COLO829 (cell line): ENCODE measurements around the gene PCDHGB3.
"Not testable (repeated sequence)": the region's sequence is repeated elsewhere in the genome, so short reads cannot be mapped to it uniquely, and the experiment has no call there.

Experiments
- DNase-seq: peaks from one replicate; pipeline ENCODE4 v3.0.0; 2012; ENCODE audit warnings: low spot score

The PCDHGB3 gene

DNA sequence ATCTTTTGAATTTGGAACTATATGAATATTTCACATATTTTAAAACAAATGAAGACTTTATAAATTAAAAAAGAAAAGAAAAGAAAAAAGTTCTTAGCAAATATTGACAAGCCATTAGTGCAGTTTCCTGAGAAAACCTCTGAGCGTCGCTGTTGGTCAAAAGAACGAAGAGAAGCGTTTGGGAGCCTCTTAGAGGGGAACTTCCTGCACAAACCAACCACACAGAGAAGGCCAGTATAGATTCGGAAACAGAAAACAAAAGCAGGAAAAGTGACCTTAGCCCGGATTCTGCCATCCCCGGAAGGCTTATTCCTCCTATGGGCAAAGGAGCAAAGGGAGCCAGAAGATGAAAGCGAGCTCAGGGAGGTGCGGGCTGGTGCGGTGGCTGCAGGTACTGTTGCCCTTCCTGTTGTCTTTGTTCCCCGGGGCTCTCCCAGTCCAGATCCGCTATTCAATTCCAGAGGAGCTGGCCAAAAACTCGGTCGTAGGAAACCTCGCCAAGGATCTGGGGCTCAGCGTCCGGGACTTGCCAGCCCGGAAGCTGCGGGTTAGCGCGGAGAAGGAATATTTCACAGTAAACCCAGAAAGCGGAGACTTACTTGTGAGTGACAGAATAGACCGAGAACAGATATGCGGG, 10.1 kb upstream of the PCDHGB3 start, which contains the start of gene PCDHGB2:
TSS of gene PCDHGB2 (plus strand) at position 205 of the 637 bp plus-strand sequence. CDS start at position 347, 142 bp downstream.
- DNase-seq = no peak

GRCh38 chr5:141360685-141361084, 9.4 kb upstream of the PCDHGB3 start:
- no peak for DNase-seq

GRCh38 chr5:141362719-141363118, 7.3 kb upstream of the PCDHGB3 start:
- no peak for DNase-seq

- no peak for DNase-seq
These were observed 5.9 kb upstream of the PCDHGB3 start, which contains the start of gene PCDHGA5 for GRCh38 chr5:141363952-141364660. PCDHGA5 (plus strand) TSS chr5:141364162; CDS start chr5:141364331, 169 bp downstream.

DNA sequence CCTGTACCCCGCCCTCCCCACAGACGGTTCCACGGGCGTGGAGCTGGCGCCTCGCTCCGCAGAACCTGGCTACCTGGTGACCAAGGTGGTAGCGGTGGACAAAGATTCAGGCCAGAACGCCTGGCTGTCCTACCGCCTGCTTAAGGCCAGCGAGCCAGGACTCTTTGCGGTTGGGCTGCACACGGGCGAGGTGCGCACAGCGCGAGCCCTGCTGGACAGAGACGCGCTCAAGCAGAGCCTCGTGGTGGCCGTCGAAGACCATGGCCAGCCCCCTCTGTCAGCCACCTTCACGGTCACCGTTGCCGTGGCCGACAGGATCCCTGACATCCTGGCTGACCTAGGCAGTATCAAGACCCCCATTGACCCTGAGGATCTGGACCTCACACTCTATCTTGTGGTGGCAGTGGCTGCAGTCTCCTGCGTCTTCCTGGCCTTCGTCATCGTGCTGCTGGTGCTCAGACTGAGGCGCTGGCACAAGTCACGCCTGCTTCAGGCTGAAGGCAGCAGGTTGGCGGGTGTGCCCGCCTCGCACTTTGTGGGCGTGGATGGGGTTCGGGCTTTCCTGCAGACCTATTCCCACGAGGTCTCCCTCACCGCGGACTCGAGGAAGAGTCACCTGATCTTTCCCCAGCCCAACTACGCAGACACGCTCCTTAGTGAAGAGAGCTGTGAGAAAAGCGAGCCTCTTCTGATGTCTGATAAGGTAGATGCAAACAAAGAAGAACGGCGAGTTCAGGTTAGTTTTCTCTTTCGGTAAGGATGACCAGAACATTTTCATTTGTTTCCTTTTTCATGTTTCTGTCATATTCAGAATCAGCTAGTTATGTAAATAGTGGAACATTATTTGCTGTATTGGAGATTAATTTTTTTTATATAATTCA, 3.8 kb upstream of the PCDHGB3 start:
- DNase-seq = no peak

DNA sequence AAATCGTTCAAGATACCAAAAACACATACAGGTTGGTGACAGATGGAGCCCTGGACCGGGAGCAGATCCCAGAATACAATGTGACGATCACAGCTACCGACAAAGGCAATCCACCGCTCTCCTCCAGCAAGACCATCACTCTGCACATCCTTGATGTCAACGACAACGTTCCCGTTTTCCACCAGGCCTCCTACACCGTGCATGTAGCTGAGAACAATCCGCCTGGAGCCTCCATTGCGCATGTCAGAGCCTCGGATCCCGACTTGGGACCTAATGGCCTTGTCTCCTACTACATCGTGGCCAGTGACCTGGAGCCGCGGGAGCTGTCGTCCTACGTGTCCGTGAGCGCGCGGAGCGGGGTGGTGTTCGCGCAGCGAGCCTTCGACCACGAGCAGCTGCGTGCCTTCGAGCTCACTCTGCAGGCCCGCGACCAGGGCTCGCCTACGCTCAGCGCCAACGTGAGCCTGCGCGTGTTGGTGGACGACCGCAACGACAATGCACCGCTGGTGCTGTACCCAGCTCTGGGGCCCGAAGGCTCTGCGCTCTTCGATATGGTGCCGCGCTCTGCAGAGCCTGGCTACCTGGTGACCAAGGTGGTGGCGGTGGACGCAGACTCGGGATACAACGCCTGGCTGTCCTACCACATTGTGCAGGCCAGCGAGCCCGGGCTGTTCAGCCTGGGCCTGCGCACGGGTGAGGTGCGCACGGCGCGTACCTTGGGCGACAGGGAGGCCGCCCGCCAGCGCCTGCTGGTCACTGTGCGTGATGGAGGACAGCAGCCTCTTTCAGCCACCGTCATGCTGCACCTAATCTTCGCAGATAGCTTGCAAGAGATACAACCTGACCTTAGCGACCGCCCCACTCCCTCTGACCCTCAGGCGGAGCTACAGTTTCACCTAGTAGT, 1.8 kb downstream of the PCDHGB3 start:
- DNase-seq = no peak

DNA sequence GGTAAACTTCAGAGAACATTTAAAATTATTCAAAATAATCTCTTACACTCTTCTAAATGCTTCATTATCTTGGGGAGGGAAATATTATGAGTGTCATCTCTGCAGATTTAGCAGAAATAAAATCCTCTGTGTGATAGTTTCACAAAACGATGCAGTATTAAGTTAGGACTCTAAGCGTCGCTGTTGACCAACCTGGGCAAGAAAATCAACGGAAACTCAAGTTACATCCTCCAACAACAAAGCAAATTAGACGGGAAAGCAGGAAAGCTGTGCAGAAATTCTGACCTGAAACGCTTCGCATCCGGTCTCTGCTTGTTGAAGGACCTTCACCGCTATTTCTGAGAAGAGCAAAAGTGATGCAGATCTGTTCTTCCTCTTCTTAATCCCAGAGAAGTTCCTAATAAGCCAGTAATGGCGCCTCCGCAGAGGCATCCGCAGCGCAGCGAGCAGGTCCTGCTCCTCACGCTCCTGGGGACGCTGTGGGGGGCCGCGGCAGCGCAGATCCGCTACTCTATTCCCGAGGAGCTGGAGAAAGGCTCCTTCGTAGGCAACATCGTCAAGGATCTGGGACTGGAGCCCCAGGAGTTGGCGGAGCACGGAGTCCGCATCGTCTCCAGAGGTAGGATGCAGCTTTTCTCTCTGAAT, 3.8 kb downstream of the PCDHGB3 start, which contains the start of gene PCDHGA6:
TSS of gene PCDHGA6 (plus strand) at position 219 of the 645 bp plus-strand sequence. CDS start at position 412, 193 bp downstream.
- DNase-seq = peak; percentile 3

- DNase-seq = no peak
These were observed 4.6 kb downstream of the PCDHGB3 start for GRCh38 chr5:141374627-141375026.

DNA sequence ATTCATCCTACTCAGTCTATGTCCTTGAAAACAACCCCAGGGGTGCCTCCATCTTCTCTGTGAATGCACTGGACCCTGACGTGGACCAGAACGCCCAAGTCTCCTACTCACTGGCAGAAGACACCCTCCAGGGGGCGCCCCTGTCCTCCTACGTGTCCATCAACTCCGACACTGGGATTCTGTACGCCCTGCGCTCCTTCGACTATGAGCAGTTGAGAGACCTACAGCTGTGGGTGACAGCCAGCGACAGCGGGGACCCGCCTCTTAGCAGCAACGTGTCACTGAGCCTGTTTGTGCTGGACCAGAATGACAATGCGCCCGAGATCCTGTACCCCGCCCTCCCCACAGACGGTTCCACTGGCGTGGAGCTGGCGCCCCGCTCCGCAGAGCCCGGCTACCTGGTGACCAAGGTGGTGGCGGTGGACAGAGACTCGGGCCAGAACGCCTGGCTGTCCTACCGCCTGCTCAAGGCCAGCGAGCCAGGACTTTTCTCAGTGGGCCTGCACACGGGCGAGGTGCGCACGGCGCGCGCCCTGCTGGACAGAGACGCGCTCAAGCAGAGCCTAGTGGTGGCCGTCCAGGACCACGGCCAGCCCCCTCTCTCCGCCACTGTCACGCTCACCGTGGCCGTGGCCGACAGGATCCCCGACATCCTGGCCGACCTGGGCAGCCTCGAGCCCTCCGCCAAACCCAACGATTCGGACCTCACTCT, 5.6 kb downstream of the PCDHGB3 start:
- not testable (repeated sequence) for DNase-seq

GRCh38 chr5:141382469-141383294, 12.6 kb downstream of the PCDHGB3 start, which contains the start of gene PCDHGA7:
PCDHGA7 (plus strand) TSS chr5:141382742; CDS start chr5:141382900, 158 bp downstream.
- DNase-seq = no peak

- DNase-seq = no peak
These were observed 13.3 kb downstream of the PCDHGB3 start for GRCh38 chr5:141383345-141383744.

- no peak for DNase-seq
These were observed 14.6 kb downstream of the PCDHGB3 start for GRCh38 chr5:141384471-141385267.

- not testable (repeated sequence) for DNase-seq
These were observed 17.7 kb downstream of the PCDHGB3 start, which contains the start of gene PCDHGB4 for GRCh38 chr5:141387557-141388311. PCDHGB4 (plus strand) TSS chr5:141387698; CDS start chr5:141387885, 187 bp downstream.

DNA sequence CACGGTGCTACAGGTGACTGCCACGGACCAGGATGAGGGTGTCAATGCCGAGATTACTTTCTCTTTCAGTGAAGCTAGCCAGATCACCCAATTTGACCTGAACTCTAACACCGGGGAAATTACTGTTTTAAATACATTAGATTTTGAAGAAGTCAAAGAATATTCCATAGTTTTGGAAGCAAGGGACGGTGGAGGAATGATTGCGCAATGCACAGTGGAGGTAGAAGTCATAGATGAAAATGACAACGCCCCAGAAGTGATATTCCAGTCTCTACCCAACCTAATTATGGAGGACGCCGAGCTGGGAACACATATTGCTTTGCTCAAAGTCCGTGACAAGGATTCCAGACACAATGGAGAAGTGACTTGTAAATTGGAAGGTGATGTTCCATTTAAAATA, 18.6 kb downstream of the PCDHGB3 start:
- DNase-seq = no peak

GRCh38 chr5:141389153-141390042, 19.4 kb downstream of the PCDHGB3 start:
- no peak for DNase-seq
